22Rv1 (cell line): Measurements from ENCODE around the gene UTP11.

Experiments used
- CTCF ChIP-seq: fragments of 450-650 bp; IDR thresholded peaks from 2 replicates; pipeline ENCODE4 v1.5.1; 2017; ENCODE audit warnings: mild to moderate bottlenecking
- ZFX ChIP-seq: fragments of 450-650 bp; IDR thresholded peaks from 2 replicates; pipeline ENCODE4 v1.6.1; 2017; ENCODE audit warnings: antibody characterized with exemption, borderline replicate concordance

- no peak for TF ChIP-seq CTCF
- no peak for TF ChIP-seq ZFX
These were observed 38.0 kb downstream of the UTP11 start for GRCh38 chr1:38050397-38051078.
